Right lobe of liver (tissue), 6 donors: Measurements from ENCODE around the gene GIPR. TPM values are rescaled to one million over a fixed set of nuclear protein-coding genes. Genes with fewer than 3 reads are reported as not detected.

ENCODE experiments used
- ATAC-seq, 4 donors: fragments of 200-7000 bp; cut with Tn5 transposase; one replicate each; pipeline ENCODE4 v1.9.1; 2020; ENCODE audit warnings: mild to moderate bottlenecking in 4 of 4, moderate library complexity in 4 of 4
- DNase-seq, 3 donors: peaks; one replicate each; pipeline ENCODE4 v3.0.0-alpha.2; 2020
- H3K27ac ChIP-seq, 3 donors: fragments of 200-600 bp; one replicate each; pipeline ENCODE4 v1.8.0; 2022
- H3K27me3 ChIP-seq, 2 donors: fragments of 200-600 bp; one replicate each; pipeline ENCODE4 v1.8.0; 2022
- H3K36me3 ChIP-seq, 4 donors: fragments of 200-600 bp; sonication (generic) in 1 of 4; one replicate each; pipeline versions ENCODE4 v1.5.1 to v1.8.0; 2017 to 2022; ENCODE audit warnings: control low read depth in 1 of 4
- H3K4me1 ChIP-seq, 4 donors: fragments of 200-600 bp; sonication (generic) in 1 of 4; one replicate each; pipeline versions ENCODE4 v1.5.1 to v1.8.0; 2017 to 2022; ENCODE audit warnings: control low read depth in 1 of 4
- H3K4me3 ChIP-seq, 3 donors: fragments of 200-600 bp; one replicate each; pipeline ENCODE4 v1.8.0; 2022
- H3K9me3 ChIP-seq, 4 donors: fragments of 200-600 bp; sonication (generic) in 1 of 4; one replicate each; pipeline versions ENCODE4 v1.5.1 to v1.8.0; 2017 to 2022; ENCODE audit warnings: control low read depth in 1 of 4
- CTCF ChIP-seq, 4 donors: fragments of 200-600 bp in 3 of 4; fragments of 450-650 bp in 1 of 4; IDR thresholded peaks; one replicate each; pipeline versions ENCODE4 v1.5.1 to v1.8.0; 2016 to 2022; ENCODE audit warnings: antibody characterized with exemption in 4 of 4, mild to moderate bottlenecking in 2 of 4
- POLR2A ChIP-seq: fragments of 450-650 bp; IDR thresholded peaks from one replicate; pipeline ENCODE4 v1.6.1; 2017; ENCODE audit warnings: antibody characterized with exemption, mild to moderate bottlenecking
- WGBS: methylation state at CpG from one replicate; pipeline ENCODE4 v1.1.6; 2018; ENCODE audit warnings: low coverage, low lambda C conversion rate; ENCODE audit not compliant: insufficient coverage; ENCODE audit errors: missing lambda C conversion rate; 5-methylcytosine and 5-hydroxymethylcytosine counted together
- intact Hi-C, 2 donors: fragments of 100-400 bp; cut with DNase I; formaldehyde crosslinking; loops; one replicate each; pipeline versions ENCODE4 v1.11.2 to v1.14.1; 2022
- total RNA-seq, 6 experiments: library from RNA; depleted of rRNA in 2 of 6; stranded (reverse); fragments of >200 nt in 2 of 6; fragmentation: NEBNext Ultra II Directional in 3 of 6; extraction: Animal tissue kit (Norgen Biotek cat#: 25700) in 3 of 6; gene quantifications; one replicate each; pipeline versions ENCODE4 v1.1.0 to v1.2.4, GENCODE V29; 2016 to 2023
- donor health status: DM: no; HTN: yes; CAD: no.
- donor health status: DM: no; HTN: no; CAD: no.
- donor health status: DM: no; HTN: no; CAD: no.
- donor health status: DM: no; HTN: yes; CAD: no.
- donor health status: DM: no; HTN: yes; CAD: no.

The GIPR gene
- total RNA-seq, 6 experiments from 2014 or later, result 0.07 to 0.23 (median 0.18) TPM; not detected in 2

GRCh38 chr19:45645068-45645630 lies 22.9 kb upstream of the GIPR start:
- WGBS, result 0% methylated on average over 1 of the region's 35 CpGs
- H3K4me3 ChIP-seq, result peak overlapping the region in 1 of 3 donors; percentile 29
- H3K27ac ChIP-seq, result no peak overlapping the region
- TF ChIP-seq POLR2A (no peak), CTCF (IDR thresholded peaks at IDR 0.05) (no peak)
- ATAC-seq, result no peak
- intact Hi-C loops, result loop anchor here in 1 of 2 donors (10.0 kb wide), 1 partner anchor 120 kb away; no protein-coding TSS in a partner anchor
- H3K4me1 ChIP-seq, result peaks cover 0 to 21% (median 11%) of the 10 kb centered on the region in 4 donors
- no peaks in the 10 kb centered on the region for H3K36me3 ChIP-seq
- DNase-seq, result peak in 1 of 3 donors; percentile 54
- H3K27me3 ChIP-seq, result peaks cover 0 to 4% of the 10 kb centered on the region in 2 donors
- no peaks in the 10 kb centered on the region for H3K9me3 ChIP-seq

GRCh38 chr19:45645631-45646344 lies 22.2 kb upstream of the GIPR start:
- peak; percentile 5 to 65 (median 45) for ATAC-seq
- Histone ChIP-seq H3K36me3 (no peaks in the 10 kb centered on the region), H3K4me3 (peak overlapping the region in 2 of 3 donors; percentile 2 to 29), H3K9me3 (no peaks in the 10 kb centered on the region), H3K27me3 (peaks cover 0 to 4% of the 10 kb centered on the region in 2 donors), H3K4me1 (peaks cover 0 to 21% (median 11%) of the 10 kb centered on the region in 4 donors), H3K27ac (no peak overlapping the region)
- no peak for TF ChIP-seq POLR2A
- no peak for TF ChIP-seq CTCF (IDR thresholded peaks at IDR 0.05)
- DNase-seq, result peak; percentile 60 to 70 (median 69)
- WGBS, result 2% methylated on average over 20 of the region's 27 CpGs
- intact Hi-C loops, result loop anchor here in 1 of 2 donors (10.0 kb wide), 1 partner anchor 121 kb away; no protein-coding TSS in a partner anchor

DNA sequence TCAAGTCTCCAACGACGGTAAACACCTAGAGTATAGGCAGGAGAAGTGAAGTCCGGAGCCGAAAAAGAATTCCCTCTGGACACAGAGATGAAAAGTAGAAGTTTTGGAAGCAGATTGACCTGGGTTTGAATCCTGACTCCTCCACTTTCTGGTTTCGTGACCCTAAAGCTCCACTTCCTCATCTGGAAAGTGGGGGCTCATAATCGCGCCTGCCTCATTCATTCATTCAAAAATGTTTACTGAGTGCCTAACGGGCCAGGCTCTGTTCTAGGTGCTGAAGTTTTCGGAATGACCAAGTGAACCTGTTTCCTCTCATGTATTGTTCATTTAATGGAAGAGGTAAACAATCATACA lies 21.7 kb upstream of the GIPR start:
- no peak for ATAC-seq
- WGBS, result 9% methylated on average over 7 of the region's 9 CpGs
- no peaks in the 10 kb centered on the region for H3K9me3 ChIP-seq
- intact Hi-C loops, result loop anchor here in 1 of 2 donors (10.0 kb wide), 1 partner anchor 122 kb away; no protein-coding TSS in a partner anchor
- H3K27me3 ChIP-seq, result peaks cover 0 to 4% of the 10 kb centered on the region in 2 donors
- no peak overlapping the region for H3K27ac ChIP-seq
- TF ChIP-seq CTCF (IDR thresholded peaks at IDR 0.05) (no peak), POLR2A (no peak)
- no peak for DNase-seq
- H3K36me3 ChIP-seq, result no peaks in the 10 kb centered on the region
- H3K4me3 ChIP-seq, result peak overlapping the region in 1 of 3 donors; percentile 2
- H3K4me1 ChIP-seq, result peaks cover 0 to 17% (median 11%) of the 10 kb centered on the region in 4 donors

DNA sequence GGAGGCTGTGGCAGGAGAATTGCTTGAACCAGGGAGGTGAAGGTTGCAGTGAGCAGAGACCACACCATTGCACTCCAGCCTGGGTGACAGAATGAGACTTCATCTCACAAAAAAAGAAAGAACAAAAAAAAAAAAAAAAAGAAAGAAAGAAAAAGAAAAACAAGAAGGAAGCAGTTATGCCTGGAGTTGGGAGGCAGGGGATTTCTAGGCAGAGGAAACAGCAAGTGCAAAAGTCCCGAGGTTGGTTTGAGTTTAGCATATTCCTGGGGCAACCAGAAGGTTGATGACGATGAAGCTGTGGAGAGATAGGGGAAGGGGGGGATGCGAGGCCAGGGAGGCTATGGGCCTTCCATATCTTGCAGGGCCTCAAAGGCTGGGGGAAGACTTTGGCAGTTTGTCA lies 17.3 kb upstream of the GIPR start:
- Histone ChIP-seq H3K4me1 (no peaks in the 10 kb centered on the region), H3K27me3 (peaks cover 0 to 4% of the 10 kb centered on the region in 2 donors), H3K36me3 (no peaks in the 10 kb centered on the region), H3K9me3 (no peaks in the 10 kb centered on the region), H3K27ac (no peak overlapping the region), H3K4me3 (no peak overlapping the region)
- WGBS, result 58% methylated on average over 3 of the region's 3 CpGs
- intact Hi-C loops, result no loop called here
- TF ChIP-seq POLR2A, result no peak
- DNase-seq, result no peak
- ATAC-seq, result no peak

DNA sequence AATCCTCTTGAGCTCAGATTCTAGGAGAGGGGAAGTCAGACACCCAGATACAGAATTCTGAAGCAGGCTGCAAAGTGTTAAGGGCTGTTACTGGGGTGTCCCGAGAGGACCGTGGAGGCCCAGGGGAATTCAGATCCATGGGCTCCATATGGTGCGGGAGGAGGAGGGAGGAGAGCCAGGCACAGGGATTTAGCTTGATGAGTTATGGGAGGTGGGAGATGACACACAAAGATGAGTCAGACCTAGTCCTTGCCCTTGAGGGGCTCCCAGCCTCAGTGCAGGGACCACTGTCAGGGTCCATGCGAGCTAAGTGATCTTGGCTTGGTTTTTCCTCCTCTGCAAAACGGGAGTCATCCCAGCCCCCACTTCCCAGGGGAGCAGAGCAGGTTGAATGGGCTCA lies 14.4 kb upstream of the GIPR start:
- DNase-seq (no peak), ATAC-seq (no peak)
- H3K27me3 ChIP-seq, result no peaks in the 10 kb centered on the region
- no peaks in the 10 kb centered on the region for H3K36me3 ChIP-seq
- WGBS, result no CpG with 5 or more reads among the region's 5 CpGs
- no peak overlapping the region for H3K27ac ChIP-seq
- H3K9me3 ChIP-seq, result no peaks in the 10 kb centered on the region
- no peak for TF ChIP-seq CTCF (IDR thresholded peaks at IDR 0.05)
- no peak for TF ChIP-seq POLR2A
- no peak overlapping the region for H3K4me3 ChIP-seq
- intact Hi-C loops, result no loop called here
- H3K4me1 ChIP-seq, result no peaks in the 10 kb centered on the region
